Activated T-helper 1 cell treated with Interleukin-2 at 50 U/mL for 16 hours (primary cell): Measurements from ENCODE around the gene EPYC.

Experiments used
- DNase-seq: peaks from one replicate; pipeline ENCODE4 v3.0.0-alpha.2; 2020; ENCODE audit warnings: low read depth

The EPYC gene

GRCh38 chr12:90958347-90958746 lies 46.4 kb downstream of the EPYC start:
- DNase-seq: no peak

- DNase-seq: no peak
Observed at GRCh38 chr12:90954921-90955320, 49.9 kb downstream of the EPYC start, which contains the start of gene CCER1. TSS of gene CCER1 (minus strand) at chr12:90955176. CDS start at chr12:90954742, 434 bp downstream.

GRCh38 chr12:90954428-90954827 lies 50.3 kb downstream of the EPYC start:
- DNase-seq: no peak

- no peak for DNase-seq
Observed at GRCh38 chr12:90953956-90954421, 50.8 kb downstream of the EPYC start.

GRCh38 chr12:90951432-90952105 lies 53.2 kb downstream of the EPYC start:
- no peak for DNase-seq

GRCh38 chr12:90947869-90948268 lies 56.9 kb downstream of the EPYC start:
- no peak for DNase-seq

- DNase-seq: no peak
Observed at GRCh38 chr12:90945070-90945649, 59.6 kb downstream of the EPYC start.

- no peak for DNase-seq
Observed at GRCh38 chr12:90943255-90943654, 61.5 kb downstream of the EPYC start.

GRCh38 chr12:90940872-90941499 lies 63.8 kb downstream of the EPYC start:
- DNase-seq: no peak

- DNase-seq: no peak
Observed at GRCh38 chr12:90939382-90939781, 65.4 kb downstream of the EPYC start.

GRCh38 chr12:90938451-90938850 lies 66.3 kb downstream of the EPYC start:
- DNase-seq: no peak

- no peak for DNase-seq
Observed at GRCh38 chr12:90937651-90938050, 67.1 kb downstream of the EPYC start.

GRCh38 chr12:90936230-90937005 lies 68.4 kb downstream of the EPYC start:
- no peak for DNase-seq

- DNase-seq: no peak
Observed at GRCh38 chr12:90925562-90925961, 79.2 kb downstream of the EPYC start.

- DNase-seq: no peak
Observed at GRCh38 chr12:90924406-90924805, 80.4 kb downstream of the EPYC start.

GRCh38 chr12:90922145-90922627 lies 82.6 kb downstream of the EPYC start:
- no peak for DNase-seq

- no peak for DNase-seq
Observed at GRCh38 chr12:90921536-90921935, 83.2 kb downstream of the EPYC start.

- no peak for DNase-seq
Observed at GRCh38 chr12:90920222-90920621, 84.5 kb downstream of the EPYC start.

GRCh38 chr12:90917431-90917830 lies 87.3 kb downstream of the EPYC start:
- no peak for DNase-seq

GRCh38 chr12:90916516-90916915 lies 88.3 kb downstream of the EPYC start:
- no peak for DNase-seq

- DNase-seq: no peak
Observed at GRCh38 chr12:90915353-90915752, 89.4 kb downstream of the EPYC start.
